Pancreas (tissue), 10 donors: ENCODE results near the gene HADHB. TPM values are rescaled to one million over a fixed set of nuclear protein-coding genes. Genes with fewer than 3 reads are reported as not detected.

ENCODE experiments used
- ATAC-seq, 4 donors: fragments of 200-7000 bp; cut with Tn5 transposase; one replicate each; pipeline versions ENCODE4 v1.8.0 to v1.9.1; 2020; ENCODE audit warnings: mild to moderate bottlenecking in 4 of 4, moderate library complexity in 4 of 4
- DNase-seq, 6 donors: peaks; one replicate each; pipeline ENCODE4 v3.0.0-alpha.2; 2020
- FAIRE-seq: peaks from 2 replicates; lab custom pipeline; 2012; peaks lifted over from hg19 to GRCh38; lab: Jason Lieb, UNC
- H3K27ac ChIP-seq, 4 donors: fragments of 200-600 bp; sonication (generic); 1 replicate in 3 of 4; 2 replicates in 1 of 4; pipeline versions ENCODE4 v1.5.0 to v1.8.0; 2020
- H3K27me3 ChIP-seq, 4 donors: fragments of 200-600 bp; one replicate each; pipeline ENCODE4 v1.8.0; 2021
- H3K36me3 ChIP-seq, 3 donors: fragments of 200-600 bp; sonication (generic) in 1 of 3; one replicate each; pipeline versions ENCODE4 v1.5.0 to v1.8.0; 2020 to 2021
- H3K4me1 ChIP-seq, 3 donors: fragments of 200-600 bp; one replicate each; pipeline ENCODE4 v1.8.0; 2021
- H3K4me3 ChIP-seq, 4 donors: fragments of 200-600 bp; sonication (generic) in 2 of 4; one replicate each; pipeline versions ENCODE4 v1.5.0 to v1.8.0; 2020 to 2021
- H3K9me3 ChIP-seq, 4 donors: fragments of 200-600 bp; one replicate each; pipeline ENCODE4 v1.8.0; 2021
- WGBS, 2 donors: extraction: QIAGEN DNeasy Blood & Tissue Kit; methylation state at CpG; one replicate each; pipeline ENCODE4 v1.1.7; 2013; 5-methylcytosine and 5-hydroxymethylcytosine counted together
- intact Hi-C, 3 donors: fragments of 100-400 bp; cut with DNase I; formaldehyde crosslinking; loops; one replicate each; pipeline versions ENCODE4 v1.11.1 to v1.14.2; 2022
- polyA plus RNA-seq, 2 donors: library from polyadenylated mRNA; stranded (reverse); fragments of 200-250 nt; gene quantifications; one replicate each; pipeline ENCODE4 v1.2.3, GENCODE V29; 2013
- total RNA-seq, 6 donors: library from RNA; stranded (reverse); fragmentation: NEBNext Ultra II Directional in 4 of 6; extraction: Animal tissue kit (Norgen Biotek cat#: 25700) in 4 of 6; gene quantifications; one replicate each; pipeline versions ENCODE4 v1.2.1 to v1.2.4, GENCODE V29; 2021 to 2023
- TF ChIP-seq, protein P1 (sequence below), 4 donors: fragments of 200-600 bp; sonication (generic) in 3 of 4; IDR thresholded peaks; one replicate each; pipeline versions ENCODE4 v1.5.0 to v1.8.0; 2021; ENCODE audit warnings: antibody characterized with exemption in 4 of 4
- donor health status: healthy with polysubstance abuse.
- donor health status: DM: no; HTN: no; CAD: no; lungs with moderate emphysema.
- donor health status: DM: no; HTN: no; CAD: no.
- donor health status: control.
- donor health status: control.
- donor health status: Bipolar disorder and iron deficiency.
- donor health status: DM: yes; HTN: yes; CAD: no.
- donor health status: DM: no; HTN: no; CAD: no.
- donor health status: DM: no; HTN: no; CAD: no.
- donor health status: DM: yes; HTN: yes; CAD: no.

Gene HADHB
- total RNA-seq (10 to 100 TPM; 45.8 to 76.8 (median 60.2) TPM), polyA plus RNA-seq (10 to 100 TPM; 36.3 to 75.1 TPM)

GRCh38 chr2:26244309-26245230, at the start of gene HADHB, which contains the start of gene HADHA:
Gene HADHB, plus strand, starts transcription at chr2:26244939. Its CDS starts 9,316 bp downstream, at chr2:26254255.
Gene HADHA, minus strand, starts transcription at chr2:26244632. Its CDS starts 36 bp downstream, at chr2:26244596.
- peak; percentile 87 to 95 (median 90) for ATAC-seq
- Histone ChIP-seq H3K27me3 (no peaks in the 10 kb centered on the region), H3K27ac (peak within 1 kb of the TSS; percentile 93 to 99 (median 98)), H3K4me1 (peaks cover 20 to 45% (median 34%) of the 10 kb centered on the region in 3 donors), H3K36me3 (no peaks in the 10 kb centered on the region), H3K9me3 (no peaks in the 10 kb centered on the region), H3K4me3 (peak within 1 kb of the TSS; percentile 54 to 91 (median 88))
- DNase-seq, result peak; percentile 87 to 96 (median 91)
- intact Hi-C loops, result no loop called here
- 0 to 1% methylated on average over 57 to 63 of the region's 63 CpGs for WGBS, 2 donors
- FAIRE-seq, result no peak
- TF ChIP-seq, protein P1, sequence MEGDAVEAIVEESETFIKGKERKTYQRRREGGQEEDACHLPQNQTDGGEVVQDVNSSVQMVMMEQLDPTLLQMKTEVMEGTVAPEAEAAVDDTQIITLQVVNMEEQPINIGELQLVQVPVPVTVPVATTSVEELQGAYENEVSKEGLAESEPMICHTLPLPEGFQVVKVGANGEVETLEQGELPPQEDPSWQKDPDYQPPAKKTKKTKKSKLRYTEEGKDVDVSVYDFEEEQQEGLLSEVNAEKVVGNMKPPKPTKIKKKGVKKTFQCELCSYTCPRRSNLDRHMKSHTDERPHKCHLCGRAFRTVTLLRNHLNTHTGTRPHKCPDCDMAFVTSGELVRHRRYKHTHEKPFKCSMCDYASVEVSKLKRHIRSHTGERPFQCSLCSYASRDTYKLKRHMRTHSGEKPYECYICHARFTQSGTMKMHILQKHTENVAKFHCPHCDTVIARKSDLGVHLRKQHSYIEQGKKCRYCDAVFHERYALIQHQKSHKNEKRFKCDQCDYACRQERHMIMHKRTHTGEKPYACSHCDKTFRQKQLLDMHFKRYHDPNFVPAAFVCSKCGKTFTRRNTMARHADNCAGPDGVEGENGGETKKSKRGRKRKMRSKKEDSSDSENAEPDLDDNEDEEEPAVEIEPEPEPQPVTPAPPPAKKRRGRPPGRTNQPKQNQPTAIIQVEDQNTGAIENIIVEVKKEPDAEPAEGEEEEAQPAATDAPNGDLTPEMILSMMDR (IDR thresholded peaks at IDR 0.05), result peak in 1 of 4 donors; percentile 22

- H3K27ac ChIP-seq, result no peak overlapping the region
- FAIRE-seq (no peak), DNase-seq (no peak), ATAC-seq (no peak)
- intact Hi-C loops, result no loop called here
- H3K27me3 ChIP-seq, result no peaks in the 10 kb centered on the region
- TF ChIP-seq, protein P1 (IDR thresholded peaks at IDR 0.05), result no peak
- H3K4me3 ChIP-seq, result no peak overlapping the region
- 71 to 72% methylated on average over 12 of the region's 12 CpGs for WGBS, 2 donors
- H3K4me1 ChIP-seq, result no peaks in the 10 kb centered on the region
- H3K9me3 ChIP-seq, result no peaks in the 10 kb centered on the region
- H3K36me3 ChIP-seq, result peaks cover 0 to 85% (median 4%) of the 10 kb centered on the region in 3 donors
Observed at GRCh38 chr2:26195040-26195984, 49.4 kb upstream of the HADHB start.

DNA sequence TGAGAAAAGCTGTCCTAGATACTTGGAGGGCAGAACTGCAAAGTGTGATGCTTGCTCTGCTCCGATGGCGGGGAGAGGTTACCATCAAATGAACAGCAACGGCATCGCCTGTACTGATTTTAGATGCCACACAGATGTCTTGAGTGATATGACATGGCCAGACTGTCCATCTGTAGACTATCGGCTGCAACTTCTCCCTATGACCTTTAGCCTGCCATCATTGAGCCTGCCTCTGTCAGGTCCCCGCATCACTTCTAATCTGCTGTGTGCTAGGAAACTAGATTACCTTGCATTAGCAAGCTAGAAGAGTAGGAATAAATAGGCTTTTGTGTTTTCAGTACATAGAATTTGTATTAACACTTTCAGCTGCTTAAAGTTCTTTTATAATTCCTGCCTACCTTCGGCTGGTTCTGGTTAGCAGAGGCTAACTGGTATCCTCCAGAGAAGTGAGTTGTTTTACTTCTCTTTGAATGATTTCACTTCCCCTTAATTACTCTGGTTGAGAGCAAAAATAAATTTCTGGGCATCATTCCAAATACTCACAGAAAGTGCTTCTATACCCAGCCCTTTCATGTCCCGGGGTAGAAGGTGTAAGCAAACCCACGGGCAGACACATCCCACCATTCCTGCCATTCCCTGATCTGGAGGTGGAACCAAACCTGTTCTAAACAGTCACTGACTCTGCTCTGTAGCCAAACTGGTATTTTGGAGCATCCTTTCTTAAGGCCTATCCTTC, 47.9 kb upstream of the HADHB start:
- TF ChIP-seq, protein P1 (IDR thresholded peaks at IDR 0.05), result no peak
- 84 to 87% methylated on average over 9 of the region's 9 CpGs for WGBS, 2 donors
- intact Hi-C loops, result no loop called here
- Histone ChIP-seq H3K36me3 (peaks cover 0 to 87% (median 10%) of the 10 kb centered on the region in 3 donors), H3K4me1 (no peaks in the 10 kb centered on the region), H3K27me3 (no peaks in the 10 kb centered on the region), H3K4me3 (no peak overlapping the region), H3K9me3 (no peaks in the 10 kb centered on the region), H3K27ac (no peak overlapping the region)
- no peak for DNase-seq
- FAIRE-seq, result no peak
- ATAC-seq, result peak in 2 of 4 donors; percentile 18 to 55

GRCh38 chr2:26197516-26197915, 47.2 kb upstream of the HADHB start:
- no peaks in the 10 kb centered on the region for H3K9me3 ChIP-seq
- intact Hi-C loops, result no loop called here
- no peaks in the 10 kb centered on the region for H3K4me1 ChIP-seq
- H3K27me3 ChIP-seq, result no peaks in the 10 kb centered on the region
- WGBS, 2 donors, result 89 to 91% methylated on average over 4 of the region's 4 CpGs
- FAIRE-seq (no peak), ATAC-seq (peak in 1 of 4 donors; percentile 8), DNase-seq (no peak)
- H3K4me3 ChIP-seq, result no peak overlapping the region
- H3K36me3 ChIP-seq, result peaks cover 0 to 82% (median 11%) of the 10 kb centered on the region in 3 donors
- TF ChIP-seq, protein P1 (IDR thresholded peaks at IDR 0.05), result no peak
- H3K27ac ChIP-seq, result no peak overlapping the region
